IPS-18a (cell line): ENCODE data around the gene KANSL1.

Experiments used
- H3K27ac ChIP-seq: one replicate; pipeline ENCODE4 v1.5.1; 2013; ENCODE audit warnings: low read length
- H3K27me3 ChIP-seq: one replicate; pipeline ENCODE4 v1.6.1; 2013; ENCODE audit warnings: mild to moderate bottlenecking, low read length; ENCODE audit not compliant: control insufficient read depth, insufficient read depth
- H3K36me3 ChIP-seq: one replicate; pipeline ENCODE4 v1.6.1; 2013; ENCODE audit warnings: low read depth, low read length; ENCODE audit not compliant: control insufficient read depth
- H3K4me1 ChIP-seq: one replicate; pipeline ENCODE4 v1.6.1; 2013; ENCODE audit warnings: low read depth, low read length; ENCODE audit not compliant: control insufficient read depth
- H3K4me3 ChIP-seq: one replicate; pipeline ENCODE4 v1.5.1; 2013; ENCODE audit warnings: low read length
- H3K9ac ChIP-seq: one replicate; pipeline ENCODE4 v1.6.1; 2013; ENCODE audit warnings: mild to moderate bottlenecking, low read length, moderate library complexity
- H3K9me3 ChIP-seq: one replicate; pipeline ENCODE4 v1.6.1; 2013; ENCODE audit warnings: low read depth, low read length; ENCODE audit not compliant: control insufficient read depth

Gene KANSL1

DNA sequence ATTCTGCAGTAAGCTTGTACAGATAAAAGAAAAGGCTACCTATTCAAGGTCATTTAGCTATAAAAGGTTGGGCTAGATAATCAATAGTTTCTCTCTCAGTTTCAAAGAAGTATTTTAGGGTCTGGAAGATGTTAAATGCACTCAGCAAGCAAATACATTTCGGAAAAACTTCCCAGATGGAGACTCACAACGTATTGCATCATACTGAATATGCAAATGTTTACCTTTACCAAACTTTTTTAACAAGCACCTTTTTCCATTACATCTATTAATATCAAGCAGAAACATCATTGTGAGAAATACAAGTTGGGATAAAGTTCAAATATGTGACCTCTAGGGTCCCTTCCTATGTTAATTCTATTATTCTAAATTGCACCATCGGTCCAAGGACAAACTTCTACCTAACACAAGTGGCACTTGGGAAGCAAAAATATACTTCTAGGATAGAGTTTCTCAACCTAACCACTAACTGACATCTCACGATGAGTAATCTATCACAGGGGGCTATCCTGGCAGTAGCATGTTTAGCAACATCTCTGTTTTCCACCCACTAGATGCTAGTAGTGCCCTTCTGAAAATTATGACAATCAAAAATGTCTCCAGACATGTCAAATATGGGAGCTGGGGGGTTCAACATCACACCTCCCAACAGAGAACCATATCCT, 14.5 kb downstream of the KANSL1 start:
- no peak overlapping the region for H3K9ac ChIP-seq
- H3K4me1 ChIP-seq: peaks cover 56% of the 10 kb centered on the region
- H3K4me3 ChIP-seq: no peak overlapping the region

DNA sequence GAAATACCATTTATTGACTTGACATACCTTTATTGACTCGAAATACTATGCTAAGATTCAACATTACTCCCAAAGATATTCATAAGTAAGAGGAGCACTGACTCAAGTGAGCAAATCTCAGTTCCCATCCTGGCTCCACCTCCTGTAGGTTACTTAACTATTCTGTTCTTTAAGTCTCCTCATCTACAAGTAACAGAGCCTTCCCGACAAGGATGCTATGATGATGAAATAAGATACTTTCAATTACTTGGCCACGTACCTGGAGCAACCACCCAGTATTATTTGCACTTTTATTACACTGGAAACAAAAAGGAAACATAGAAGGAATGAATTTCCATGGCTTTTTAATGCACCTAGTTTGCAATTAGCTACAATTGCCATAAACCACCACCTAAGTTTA, 16.3 kb downstream of the KANSL1 start:
- Histone ChIP-seq H3K9ac (no peak overlapping the region), H3K4me3 (no peak overlapping the region), H3K27me3 (no peaks in the 10 kb centered on the region), H3K4me1 (peaks cover 44% of the 10 kb centered on the region), H3K36me3 (peaks cover 4% of the 10 kb centered on the region), H3K27ac (no peak overlapping the region), H3K9me3 (no peaks in the 10 kb centered on the region)

More for the DNA sequence above, 14.5 kb downstream of the KANSL1 start:
- Histone ChIP-seq H3K27ac (no peak overlapping the region), H3K36me3 (no peaks in the 10 kb centered on the region), H3K9me3 (no peaks in the 10 kb centered on the region), H3K27me3 (no peaks in the 10 kb centered on the region)

DNA sequence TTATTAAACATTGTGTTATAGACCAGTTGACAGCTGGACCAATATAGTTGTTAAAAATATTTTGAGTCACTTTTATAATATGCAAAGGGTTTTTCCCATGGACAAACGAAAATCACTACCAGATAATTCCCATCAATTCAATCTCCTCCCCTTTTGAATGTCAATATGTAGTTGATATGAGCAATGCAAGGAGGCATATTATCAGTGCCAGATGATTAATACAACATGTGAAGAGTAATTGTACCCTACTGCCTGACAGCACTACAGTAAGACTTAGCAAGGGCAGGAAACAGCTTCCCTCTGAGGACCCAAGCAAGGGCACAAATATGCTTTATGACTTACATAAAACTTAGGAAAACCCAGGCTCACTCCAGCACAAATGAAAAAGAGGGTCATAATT, 17.3 kb downstream of the KANSL1 start:
- Histone ChIP-seq H3K4me3 (no peak overlapping the region), H3K9ac (no peak overlapping the region), H3K27ac (no peak overlapping the region), H3K9me3 (no peaks in the 10 kb centered on the region), H3K27me3 (no peaks in the 10 kb centered on the region), H3K4me1 (peaks cover 35% of the 10 kb centered on the region), H3K36me3 (peaks cover 15% of the 10 kb centered on the region)

DNA sequence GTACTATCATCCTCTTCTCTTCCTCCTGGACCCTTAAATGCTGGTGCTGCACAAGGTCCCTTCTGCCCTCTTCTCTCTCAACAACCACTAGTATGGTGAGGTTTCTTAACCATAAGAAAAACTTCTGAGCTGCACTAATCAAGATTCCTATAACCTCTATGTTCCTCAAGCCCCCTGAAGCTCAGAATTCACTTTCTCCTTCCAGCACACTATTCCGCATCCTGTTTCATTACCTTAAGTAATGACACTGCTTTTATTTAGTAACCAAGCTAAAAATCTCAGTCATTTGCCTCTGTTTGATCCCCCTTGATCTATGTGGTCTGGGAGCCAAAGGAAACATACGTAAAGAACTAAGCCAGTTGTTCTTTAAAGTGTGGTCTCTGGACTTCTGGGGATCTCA, 20.1 kb downstream of the KANSL1 start:
- Histone ChIP-seq H3K9ac (no peak overlapping the region), H3K27ac (no peak overlapping the region), H3K36me3 (peaks cover 36% of the 10 kb centered on the region), H3K9me3 (no peaks in the 10 kb centered on the region), H3K4me3 (no peak overlapping the region), H3K27me3 (no peaks in the 10 kb centered on the region), H3K4me1 (peaks cover 15% of the 10 kb centered on the region)

DNA sequence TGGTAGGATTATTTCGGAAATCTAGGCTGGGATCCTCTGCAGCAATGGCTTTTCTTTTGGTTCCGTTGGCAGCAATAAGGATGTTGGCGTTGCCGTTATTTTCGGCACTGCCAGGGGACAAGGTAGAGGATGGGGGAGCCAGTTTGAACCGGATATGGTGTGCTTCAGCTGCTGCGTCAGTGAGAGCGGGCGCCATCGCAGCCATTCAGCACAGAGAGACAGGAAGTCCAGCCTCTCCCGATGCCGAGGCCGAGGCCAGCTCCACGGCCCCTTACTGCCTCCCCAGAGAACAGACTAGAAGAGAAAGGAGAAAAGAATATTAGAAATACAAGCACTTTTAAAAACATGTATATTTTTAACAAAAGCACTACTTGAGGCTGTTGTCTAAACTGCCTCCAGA, 21.3 kb downstream of the KANSL1 start:
- Histone ChIP-seq H3K9me3 (no peaks in the 10 kb centered on the region), H3K9ac (no peak overlapping the region), H3K4me1 (peaks cover 8% of the 10 kb centered on the region), H3K4me3 (no peak overlapping the region), H3K36me3 (peaks cover 36% of the 10 kb centered on the region), H3K27me3 (no peaks in the 10 kb centered on the region), H3K27ac (no peak overlapping the region)

DNA sequence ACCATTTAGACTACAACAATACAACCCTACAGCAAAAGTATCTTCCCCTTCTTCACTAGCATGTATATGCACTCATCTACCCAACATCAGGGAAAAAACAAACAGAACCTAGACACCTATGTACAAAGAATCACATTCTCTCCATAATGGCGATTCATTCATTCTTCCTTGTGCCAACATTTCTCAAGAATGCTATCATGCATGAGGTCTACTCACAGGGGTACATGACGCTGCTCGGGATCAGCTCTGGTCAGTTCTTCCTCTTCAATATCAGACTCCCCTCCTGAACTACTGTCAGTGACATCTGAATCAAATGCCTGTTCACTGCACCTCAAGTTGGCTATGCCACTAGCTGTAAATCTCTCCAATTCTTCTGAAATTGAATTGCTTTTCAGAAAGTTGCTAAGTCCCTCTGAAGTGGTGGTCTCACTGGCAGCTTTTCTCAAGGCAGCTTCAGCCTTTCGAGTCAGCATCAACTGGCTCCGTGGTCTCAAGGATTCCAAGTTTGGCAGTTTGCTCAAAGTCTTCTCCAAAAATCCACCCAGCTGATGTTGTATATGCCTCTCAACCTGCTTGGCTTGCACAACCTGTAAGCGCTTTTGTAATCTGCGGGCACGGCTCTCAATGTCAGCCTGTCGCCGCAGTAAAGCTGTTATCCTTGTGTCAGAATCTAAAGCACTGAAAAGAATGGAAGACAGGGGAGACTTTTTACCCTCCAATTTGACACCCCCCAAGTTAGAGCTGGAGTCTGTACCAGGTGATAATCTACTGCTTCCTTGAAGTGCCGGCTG, 22.4 kb downstream of the KANSL1 start:
- peaks cover 36% of the 10 kb centered on the region for H3K36me3 ChIP-seq
- H3K27me3 ChIP-seq: no peaks in the 10 kb centered on the region
- no peak overlapping the region for H3K9ac ChIP-seq
- no peaks in the 10 kb centered on the region for H3K9me3 ChIP-seq
- no peak overlapping the region for H3K27ac ChIP-seq
- peaks cover 5% of the 10 kb centered on the region for H3K4me1 ChIP-seq
- H3K4me3 ChIP-seq: no peak overlapping the region

DNA sequence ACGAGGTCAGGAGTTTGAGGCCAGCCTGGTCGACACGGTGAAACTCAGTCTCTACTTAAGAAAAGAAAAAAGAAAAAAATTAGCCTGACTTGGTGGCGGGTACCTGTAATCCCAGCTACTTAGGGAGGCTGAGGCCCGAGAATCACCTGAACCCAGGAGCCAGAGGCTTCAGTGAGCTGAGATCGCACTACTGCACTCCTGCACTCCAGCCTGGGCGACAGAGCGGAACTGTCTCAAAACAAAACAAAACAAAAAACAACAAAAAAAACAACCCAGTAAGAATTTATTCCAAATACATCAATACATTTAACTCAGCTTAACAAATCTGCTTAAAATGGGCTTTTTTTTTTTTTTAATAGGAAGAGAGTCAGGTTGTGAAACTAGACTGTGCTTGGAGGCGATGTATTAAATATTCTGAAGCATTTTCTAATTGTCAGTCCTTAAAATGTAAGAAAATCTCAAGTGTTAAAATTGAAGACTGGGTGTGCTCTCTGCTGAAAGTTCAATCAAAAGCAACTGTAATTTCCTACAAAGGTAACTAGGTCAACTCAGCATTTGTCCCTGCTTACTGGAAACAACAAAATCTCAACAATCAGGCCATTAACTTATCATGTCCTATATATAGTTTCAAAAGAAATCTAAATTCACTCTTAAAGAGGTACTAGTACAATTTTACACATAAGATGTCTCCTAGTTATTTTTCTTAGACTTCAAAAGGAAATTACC, 23.2 kb downstream of the KANSL1 start:
- Histone ChIP-seq H3K9me3 (no peaks in the 10 kb centered on the region), H3K27me3 (no peaks in the 10 kb centered on the region), H3K36me3 (peaks cover 36% of the 10 kb centered on the region), H3K4me3 (no peak overlapping the region), H3K27ac (no peak overlapping the region), H3K4me1 (peaks cover 5% of the 10 kb centered on the region), H3K9ac (no peak overlapping the region)

DNA sequence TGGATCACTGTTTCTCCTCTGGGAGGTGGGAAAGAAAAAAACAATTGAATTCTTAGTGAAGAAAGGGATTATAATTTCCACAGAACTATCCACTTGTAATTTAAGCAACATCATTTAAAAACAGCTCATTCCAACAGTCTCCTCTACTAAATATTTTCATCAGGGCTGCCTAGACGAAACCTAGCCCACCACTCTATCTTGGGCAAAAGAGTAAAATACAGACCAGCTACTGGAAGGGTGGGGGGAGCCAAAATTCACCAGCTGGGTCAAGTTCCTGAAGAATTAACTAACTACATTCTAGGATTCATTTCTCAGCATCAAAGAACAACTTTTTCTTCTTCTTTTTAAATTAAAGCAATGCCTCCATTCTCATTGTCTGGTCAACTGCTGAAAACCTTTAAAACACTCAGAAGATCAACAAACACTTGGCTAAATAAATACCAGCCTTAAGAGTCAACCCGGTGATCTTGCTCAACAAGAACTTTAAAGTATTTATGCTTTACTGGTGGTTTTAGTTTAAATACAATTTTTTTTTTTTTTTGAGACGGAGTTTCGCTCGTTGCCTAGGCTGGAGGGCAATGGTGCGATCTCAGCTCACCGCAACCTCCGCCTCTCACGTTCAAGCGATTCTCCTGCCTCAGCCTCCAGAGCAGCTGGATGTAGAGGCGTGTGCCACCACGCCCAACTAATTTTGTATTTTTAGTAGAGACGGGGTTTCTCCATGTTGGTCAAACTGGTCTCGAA, 25.2 kb downstream of the KANSL1 start:
- Histone ChIP-seq H3K36me3 (peaks cover 36% of the 10 kb centered on the region), H3K27ac (no peak overlapping the region), H3K9ac (no peak overlapping the region)

DNA sequence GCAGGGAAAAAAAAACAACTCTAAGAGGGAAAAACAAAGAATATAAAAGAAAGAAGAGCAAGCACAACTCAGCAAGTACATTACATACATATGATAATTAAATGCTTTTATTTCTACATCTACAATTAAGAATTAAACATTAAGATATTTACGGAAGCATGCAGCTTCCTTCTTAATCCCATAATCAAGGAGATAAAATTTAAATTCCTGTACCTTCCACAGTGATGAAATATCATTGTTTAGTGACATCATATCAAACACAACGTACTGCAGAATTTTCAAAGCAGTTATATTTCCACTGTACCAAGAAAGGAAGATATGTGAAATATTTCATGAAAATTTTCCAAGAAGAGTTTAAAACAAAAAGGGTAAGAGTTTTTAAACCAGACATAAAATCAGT, 26.0 kb downstream of the KANSL1 start:
- no peak overlapping the region for H3K27ac ChIP-seq
- H3K4me1 ChIP-seq: no peaks in the 10 kb centered on the region

More for the DNA sequence above, 25.2 kb downstream of the KANSL1 start:
- peaks cover under 1% of the 10 kb centered on the region for H3K4me1 ChIP-seq
- no peak overlapping the region for H3K4me3 ChIP-seq
- H3K9me3 ChIP-seq: no peaks in the 10 kb centered on the region
- no peaks in the 10 kb centered on the region for H3K27me3 ChIP-seq

DNA sequence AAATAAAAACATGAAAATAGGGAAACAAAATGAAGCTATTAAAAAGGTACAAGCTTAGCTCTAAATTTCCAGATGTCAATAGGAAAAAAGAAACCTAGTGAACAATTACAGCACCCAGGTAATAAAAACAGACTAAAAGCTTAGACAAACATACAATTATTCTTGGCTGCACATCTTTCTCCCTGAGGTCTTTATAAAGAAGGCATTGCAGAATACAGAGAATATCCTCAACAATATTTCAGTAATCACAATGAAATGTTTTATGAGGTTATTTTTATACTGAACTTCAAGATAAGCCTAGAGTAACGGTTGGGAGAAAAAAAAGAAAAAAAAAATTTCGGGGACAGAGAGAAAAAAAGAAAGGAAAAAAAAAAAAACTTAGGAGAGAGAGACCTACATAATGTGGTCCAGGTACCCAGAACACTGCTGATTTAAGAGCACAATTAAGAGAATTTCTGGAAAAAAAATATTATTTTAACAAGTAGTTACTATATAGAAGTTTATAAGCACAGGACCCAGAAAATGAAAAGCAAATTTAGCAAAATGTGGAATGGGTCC, 26.5 kb downstream of the KANSL1 start:
- no peak overlapping the region for H3K4me3 ChIP-seq
- H3K36me3 ChIP-seq: peaks cover 30% of the 10 kb centered on the region
- H3K4me1 ChIP-seq: no peaks in the 10 kb centered on the region
- no peaks in the 10 kb centered on the region for H3K27me3 ChIP-seq
- H3K27ac ChIP-seq: no peak overlapping the region
- H3K9me3 ChIP-seq: no peaks in the 10 kb centered on the region
- no peak overlapping the region for H3K9ac ChIP-seq

More for the DNA sequence above, 26.0 kb downstream of the KANSL1 start:
- no peak overlapping the region for H3K9ac ChIP-seq
- no peak overlapping the region for H3K4me3 ChIP-seq
- H3K36me3 ChIP-seq: peaks cover 35% of the 10 kb centered on the region
- no peaks in the 10 kb centered on the region for H3K27me3 ChIP-seq
- H3K9me3 ChIP-seq: no peaks in the 10 kb centered on the region
